K562 (cell line): ENCODE measurements around the gene GBA3. TPM values are rescaled to one million over a fixed set of nuclear protein-coding genes. Genes with fewer than 3 reads are reported as not detected.

ENCODE experiments used
- ATAC-seq: fragments of 200-7000 bp; cut with Tn5 transposase; 3 replicates; pipeline ENCODE4 v1.9.1; 2020; ENCODE audit warnings: moderate library complexity
- BruUV-seq: library from RNA; stranded (reverse); fragments of 400-500 nt; replicated peaks from 2 replicates; lab custom pipeline; 2021; lab: Mats Ljungman, UMichigan
- CTCF ChIA-PET: fragments of 300-600 bp; formaldehyde crosslinking; extraction: SDS; loops from one replicate; lab custom pipeline; 2021; ENCODE audit warnings: low intra/inter-chr PET ratio; lab: Yijun Ruan, JAX
- POLR2A ChIA-PET: fragments of 300-600, 350-650 bp; sonication (Branson Sonifier 250); formaldehyde crosslinking; extraction: SDS; loops from one replicate; lab custom pipeline; 2021; ENCODE audit warnings: antibody characterized with exemption, inconsistent platforms; lab: Yijun Ruan, JAX
- DNase-seq, 4 experiments: peaks; one replicate each; pipeline versions ENCODE4 v3.0.0 to v3.0.0-alpha.2; 2011 to 2018; ENCODE audit warnings: low spot score in 3 of 4, mixed read lengths in 3 of 4; ENCODE audit errors: extremely low read depth in 1 of 4
- FAIRE-seq: peaks from 2 replicates; lab custom pipeline; 2011; peaks lifted over from hg19 to GRCh38; lab: Jason Lieb, UNC
- H2AFZ ChIP-seq: 2 replicates; pipeline ENCODE4 v1.6.0; 2011; ENCODE audit warnings: low read depth, low read length, control low read depth, inconsistent platforms
- H3K27ac ChIP-seq: fragments of 200-600 bp; 3 replicates; pipeline ENCODE4 v1.8.0; 2011; ENCODE audit warnings: low read depth, mild to moderate bottlenecking, control low read depth, inconsistent platforms, low read length, moderate library complexity, mixed read lengths; ENCODE audit errors: extremely low read depth
- H3K27me3 ChIP-seq, 2 experiments: fragments of 300-600 bp in 1 of 2; 2 replicates in 1 of 2; 3 replicates in 1 of 2; pipeline versions ENCODE4 v1.6.0 to v1.8.0; 2011; ENCODE audit warnings: inconsistent platforms in 2 of 2, low read length in 2 of 2, mild to moderate bottlenecking in 1 of 2, mixed read lengths in 1 of 2, moderate library complexity in 1 of 2; ENCODE audit not compliant: control insufficient read depth in 2 of 2, insufficient read depth in 2 of 2
- H3K36me3 ChIP-seq: fragments of 300-600 bp; 3 replicates; pipeline ENCODE4 v1.8.0; 2011; ENCODE audit warnings: mild to moderate bottlenecking, low read length, inconsistent platforms; ENCODE audit not compliant: control insufficient read depth, insufficient read depth
- H3K4me1 ChIP-seq, 2 experiments: fragments of 200-600 bp in 1 of 2; replicated peaks in 1 of 2; 2 replicates in 1 of 2; 3 replicates in 1 of 2; pipeline versions ENCODE4 v1.5.1 to v1.8.0; 2011; ENCODE audit warnings: inconsistent platforms in 2 of 2, low read length in 2 of 2, mild to moderate bottlenecking in 1 of 2, mixed read lengths in 1 of 2, moderate library complexity in 1 of 2; ENCODE audit not compliant: control insufficient read depth in 2 of 2, insufficient read depth in 2 of 2
- H3K4me2 ChIP-seq: 2 replicates; pipeline ENCODE4 v1.6.1; 2011; ENCODE audit warnings: low read length, control low read depth, inconsistent platforms, mixed read lengths; ENCODE audit not compliant: insufficient read depth
- H3K4me3 ChIP-seq: fragments of 200-600 bp; sonication (generic), shearing (Covaris generic); 2 replicates; pipeline ENCODE4 v1.5.1; 2016; ENCODE audit warnings: control low read depth, inconsistent platforms
- H3K79me2 ChIP-seq: fragments of 200-600 bp; 3 replicates; pipeline ENCODE4 v1.8.0; 2011; ENCODE audit warnings: low read length, inconsistent platforms; ENCODE audit not compliant: control insufficient read depth, insufficient read depth
- H3K9ac ChIP-seq, 2 experiments: 2 replicates each; pipeline versions ENCODE4 v1.6.0 to v1.6.1; 2011; ENCODE audit warnings: low read depth in 2 of 2, low read length in 2 of 2, control low read depth in 1 of 2, inconsistent platforms in 1 of 2, mild to moderate bottlenecking in 1 of 2, mixed read lengths in 1 of 2; ENCODE audit not compliant: insufficient read depth in 1 of 2
- H3K9me1 ChIP-seq: one replicate; pipeline ENCODE4 v1.6.0; 2011; ENCODE audit warnings: inconsistent platforms, mild to moderate bottlenecking, low read length, moderate library complexity; ENCODE audit not compliant: control insufficient read depth, insufficient read depth
- H3K9me3 ChIP-seq: replicated peaks from 2 replicates; pipeline ENCODE4 v1.5.1; 2011; ENCODE audit warnings: low read depth, low read length, inconsistent platforms; ENCODE audit not compliant: control insufficient read depth, insufficient read depth
- H4K20me1 ChIP-seq: replicated peaks from 2 replicates; pipeline ENCODE4 v1.6.1; 2011; ENCODE audit warnings: low read length, inconsistent platforms, mixed read lengths; ENCODE audit not compliant: control insufficient read depth, insufficient read depth
- EGR1 ChIP-seq: fragments of 450-650 bp; conservative IDR thresholded peaks from 2 replicates; pipeline ENCODE4 v1.6.1; 2017; ENCODE audit warnings: mild to moderate bottlenecking
- EZH2 ChIP-seq: IDR thresholded peaks from 2 replicates; pipeline ENCODE4 v1.6.1; 2012; ENCODE audit warnings: low read depth, mild to moderate bottlenecking, inconsistent platforms, low read length, borderline replicate concordance
- KLF10 ChIP-seq: fragments of 250-450 bp; sonication (Bioruptor Pico); IDR thresholded peaks from 2 replicates; pipeline ENCODE4 v1.6.1; 2021; ENCODE audit warnings: matching md5 sums
- PHF21A ChIP-seq: fragments of 450-650 bp; IDR thresholded peaks from 2 replicates; pipeline ENCODE4 v1.6.1; 2017; ENCODE audit warnings: low read depth, borderline replicate concordance
- SP2 ChIP-seq: IDR thresholded peaks from 2 replicates; pipeline ENCODE4 v1.6.1; 2011; ENCODE audit warnings: mild to moderate bottlenecking, low read depth, low read length, moderate library complexity; ENCODE audit not compliant: poor library complexity, severe bottlenecking; ENCODE audit errors: extremely low read depth
- TCF7L2 ChIP-seq: fragments of 150-350 bp; IDR thresholded peaks from 2 replicates; pipeline ENCODE4 v1.6.1; 2016; ENCODE audit warnings: low read depth, mild to moderate bottlenecking, low read length, moderate library complexity
- ZEB2 ChIP-seq: fragments of 450-650 bp; IDR thresholded peaks from 2 replicates; pipeline ENCODE4 v1.6.1; 2016
- ZFP30 ChIP-seq: fragments of 250-450 bp; sonication (Bioruptor Pico); IDR thresholded peaks from 2 replicates; pipeline ENCODE4 v1.8.0; 2022; ENCODE audit warnings: moderate library complexity, mild to moderate bottlenecking, inconsistent platforms, borderline replicate concordance
- ZKSCAN1 ChIP-seq: fragments of 150-350 bp; IDR thresholded peaks from 2 replicates; pipeline ENCODE4 v1.6.1; 2016; ENCODE audit warnings: low read depth, low read length
- ZNF431 ChIP-seq: sonication (generic); formaldehyde crosslinking; IDR thresholded peaks from 2 replicates; pipeline ENCODE4 v1.8.0; 2022; ENCODE audit warnings: mild to moderate bottlenecking, missing genetic modification reagents
- ZNF75A ChIP-seq: fragments of 450-650 bp; formaldehyde crosslinking; IDR thresholded peaks from 2 replicates; pipeline ENCODE4 v1.4.0; 2020; ENCODE audit warnings: mild to moderate bottlenecking
- WGBS: fragments of 100-300 bp; shearing (Covaris generic); methylation state at CpG from one replicate; pipeline ENCODE4 v1.1.6; 2016; ENCODE audit warnings: low coverage, mixed read lengths; ENCODE audit not compliant: insufficient coverage; ENCODE audit errors: missing lambda C conversion rate; 5-methylcytosine and 5-hydroxymethylcytosine counted together
- in situ Hi-C: fragments of 300-500 bp; cut with MboI; formaldehyde crosslinking; loops from 4 replicates; pipeline ENCODE4 v1.15.0; 2018; ENCODE audit warnings: inconsistent platforms, mixed read lengths
- intact Hi-C: fragments of 100-400 bp; cut with micrococcal nuclease; formaldehyde crosslinking; loops from 2 replicates; pipeline ENCODE4 v1.14.2; 2022
- polyA plus RNA-seq, 8 experiments: library from polyadenylated mRNA; depleted of rRNA in 4 of 8; stranded (reverse) in 5 of 8; unstranded in 3 of 8; fragments of >200 nt; fragmentation: Nextera tagmentation in 2 of 8; fragmentation: Illumina TruSeq in 1 of 8; extraction: Ambion mirVana in 2 of 8; extraction: Trizol in 1 of 8; gene quantifications; 2 replicates each; pipeline versions ENCODE4 v1.2.1 to v1.2.3, GENCODE V29; 2011 to 2014; ENCODE audit warnings: inconsistent platforms in 1 of 8, missing spikeins in 1 of 8
- total RNA-seq, 7 experiments: library from RNA; depleted of rRNA in 6 of 7; stranded (reverse); fragments of >200 nt in 6 of 7; fragmentation: Illumina TruSeq in 2 of 7; extraction: Trizol in 2 of 7; gene quantifications; 2 replicates each; pipeline versions ENCODE4 v1.2.1 to v1.2.3, GENCODE V29; 2011 to 2021; ENCODE audit warnings: low replicate concordance in 1 of 7
- TF ChIP-seq, protein P1 (sequence below): fragments of 450-650 bp; IDR thresholded peaks from 2 replicates; pipeline ENCODE4 v1.6.1; 2014; ENCODE audit warnings: low read depth, mild to moderate bottlenecking, moderate library complexity, borderline replicate concordance
- TF ChIP-seq, protein P2 (sequence below): sonication (generic); formaldehyde crosslinking; IDR thresholded peaks from 2 replicates; pipeline ENCODE4 v1.8.0; 2022; ENCODE audit warnings: missing genetic modification reagents, mild to moderate bottlenecking, moderate library complexity, borderline replicate concordance

GBA3 gene
- total and polyA plus RNA-seq, 9 of the 15 experiments (the other 6 are each of a cell fraction or from before 2014, with no cell fraction given) = 0.13 to 0.75 (median 0.40) TPM; not detected in 1

DNA sequence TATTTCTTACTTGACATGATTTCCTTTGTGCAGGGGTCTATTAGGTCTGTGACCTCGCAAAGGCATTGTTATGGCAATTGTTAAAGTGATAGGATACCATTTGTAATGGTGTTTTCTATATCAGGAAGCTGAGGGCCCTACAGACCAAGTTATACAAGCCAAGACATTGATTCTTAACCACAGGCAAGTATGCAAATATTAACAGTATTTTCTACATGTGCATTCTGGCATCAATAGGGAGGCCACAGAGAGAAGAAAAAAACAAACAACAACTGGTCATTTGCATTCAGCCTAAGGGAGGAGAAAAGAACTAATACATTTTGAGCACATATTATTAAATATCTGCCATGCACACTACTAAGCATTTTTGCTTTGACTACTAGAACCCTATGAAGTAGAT lies 28.5 kb downstream of the GBA3 start:
- FAIRE-seq (no peak), ATAC-seq (no peak)
- no peaks in the 10 kb centered on the region for H3K79me2 ChIP-seq
- H3K4me3 ChIP-seq = no peak overlapping the region
- H3K9ac ChIP-seq = no peak overlapping the region
- BruUV-seq = no TSS peak
- H4K20me1 ChIP-seq = no peaks in the 10 kb centered on the region
- intact Hi-C loops = no loop called here
- no peaks in the 10 kb centered on the region for H3K9me1 ChIP-seq
- POLR2A ChIA-PET = no interaction called here
- H3K27me3 ChIP-seq = no peaks in the 10 kb centered on the region
- TF ChIP-seq ZEB2 = no peak
- TF ChIP-seq EGR1 = no peak
- TF ChIP-seq ZKSCAN1 = no peak
- no peak for TF ChIP-seq KLF10
- TF ChIP-seq ZNF431 (CRISPR knock-in tag) = no peak
- TF ChIP-seq, protein P1, sequence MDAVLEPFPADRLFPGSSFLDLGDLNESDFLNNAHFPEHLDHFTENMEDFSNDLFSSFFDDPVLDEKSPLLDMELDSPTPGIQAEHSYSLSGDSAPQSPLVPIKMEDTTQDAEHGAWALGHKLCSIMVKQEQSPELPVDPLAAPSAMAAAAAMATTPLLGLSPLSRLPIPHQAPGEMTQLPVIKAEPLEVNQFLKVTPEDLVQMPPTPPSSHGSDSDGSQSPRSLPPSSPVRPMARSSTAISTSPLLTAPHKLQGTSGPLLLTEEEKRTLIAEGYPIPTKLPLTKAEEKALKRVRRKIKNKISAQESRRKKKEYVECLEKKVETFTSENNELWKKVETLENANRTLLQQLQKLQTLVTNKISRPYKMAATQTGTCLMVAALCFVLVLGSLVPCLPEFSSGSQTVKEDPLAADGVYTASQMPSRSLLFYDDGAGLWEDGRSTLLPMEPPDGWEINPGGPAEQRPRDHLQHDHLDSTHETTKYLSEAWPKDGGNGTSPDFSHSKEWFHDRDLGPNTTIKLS = no peak
- no peak for TF ChIP-seq SP2
- TF ChIP-seq TCF7L2 = no peak
- TF ChIP-seq PHF21A = no peak
- TF ChIP-seq ZNF75A (CRISPR knock-in tag) = no peak
- TF ChIP-seq EZH2 = no peak
- no peak for TF ChIP-seq ZFP30 (CRISPR knock-in tag)
- TF ChIP-seq, protein P2, sequence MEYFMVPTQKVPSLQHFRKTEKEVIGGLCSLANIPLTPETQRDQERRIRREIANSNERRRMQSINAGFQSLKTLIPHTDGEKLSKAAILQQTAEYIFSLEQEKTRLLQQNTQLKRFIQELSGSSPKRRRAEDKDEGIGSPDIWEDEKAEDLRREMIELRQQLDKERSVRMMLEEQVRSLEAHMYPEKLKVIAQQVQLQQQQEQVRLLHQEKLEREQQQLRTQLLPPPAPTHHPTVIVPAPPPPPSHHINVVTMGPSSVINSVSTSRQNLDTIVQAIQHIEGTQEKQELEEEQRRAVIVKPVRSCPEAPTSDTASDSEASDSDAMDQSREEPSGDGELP (CRISPR knock-in tag) = no peak
- TF ChIP-seq, all 486 proteins: peak for 0
- Histone ChIP-seq H3K4me1 (no peaks in the 10 kb centered on the region), H3K36me3 (no peaks in the 10 kb centered on the region), H3K9me3 (no peaks in the 10 kb centered on the region), H3K27ac (no peak overlapping the region), H2AFZ (no peak overlapping the region), H3K4me2 (no peak overlapping the region)
- in situ Hi-C loops = no loop called here
- CTCF ChIA-PET = no interaction called here
- WGBS = 0% methylated on average over 1 of the region's 1 CpG
- no peak for DNase-seq
